HEK293T (cell line): Measurements from ENCODE around the gene CXXC4.
A peak's percentile ranks its signal among the peaks of the same experiment; 100 is the strongest.

Experiments used
- CTCF ChIA-PET: fragments of 350-600 bp; formaldehyde crosslinking; extraction: SDS; loops from one replicate; lab custom pipeline; 2021; ENCODE audit warnings: antibody characterized with exemption, inconsistent platforms; lab: Yijun Ruan, JAX
- POLR2A ChIA-PET: fragments of 350-600 bp; formaldehyde crosslinking; extraction: SDS; loops from one replicate; lab custom pipeline; 2020; ENCODE audit warnings: antibody characterized with exemption, inconsistent platforms; lab: Yijun Ruan, JAX
- DNase-seq: peaks from one replicate; pipeline ENCODE4 v3.0.0; 2012; ENCODE audit warnings: mixed read lengths; ENCODE audit errors: extremely low spot score
- ARNT ChIP-seq: fragments of 450-650 bp; IDR thresholded peaks from 2 replicates; pipeline ENCODE4 v1.6.1; 2017; ENCODE audit warnings: mild to moderate bottlenecking
- BHLHE40 ChIP-seq: fragments of 450-650 bp; IDR thresholded peaks from 2 replicates; pipeline ENCODE4 v1.6.1; 2016; ENCODE audit warnings: mild to moderate bottlenecking, moderate library complexity, borderline replicate concordance
- CTBP1 ChIP-seq: fragments of 450-650 bp; IDR thresholded peaks from 2 replicates; pipeline ENCODE4 v1.6.1; 2016; ENCODE audit warnings: borderline replicate concordance
- ELF4 ChIP-seq: fragments of 450-650 bp; IDR thresholded peaks from 2 replicates; pipeline ENCODE4 v1.6.1; 2017; ENCODE audit warnings: antibody characterized with exemption
- FOXA1 ChIP-seq: fragments of 450-650 bp; IDR thresholded peaks from 2 replicates; pipeline ENCODE4 v1.6.1; 2016; ENCODE audit warnings: mild to moderate bottlenecking
- FOXK2 ChIP-seq: fragments of 450-650 bp; IDR thresholded peaks from 2 replicates; pipeline ENCODE4 v1.6.1; 2016; ENCODE audit warnings: mild to moderate bottlenecking
- NFRKB ChIP-seq: fragments of 450-650 bp; IDR thresholded peaks from 2 replicates; pipeline ENCODE4 v1.6.1; 2016; ENCODE audit warnings: mild to moderate bottlenecking, moderate library complexity
- PKNOX1 ChIP-seq: fragments of 450-650 bp; IDR thresholded peaks from 2 replicates; pipeline ENCODE4 v1.6.1; 2016
- TARDBP ChIP-seq: fragments of 450-650 bp; IDR thresholded peaks from 2 replicates; pipeline ENCODE4 v1.6.1; 2016

Gene CXXC4

DNA sequence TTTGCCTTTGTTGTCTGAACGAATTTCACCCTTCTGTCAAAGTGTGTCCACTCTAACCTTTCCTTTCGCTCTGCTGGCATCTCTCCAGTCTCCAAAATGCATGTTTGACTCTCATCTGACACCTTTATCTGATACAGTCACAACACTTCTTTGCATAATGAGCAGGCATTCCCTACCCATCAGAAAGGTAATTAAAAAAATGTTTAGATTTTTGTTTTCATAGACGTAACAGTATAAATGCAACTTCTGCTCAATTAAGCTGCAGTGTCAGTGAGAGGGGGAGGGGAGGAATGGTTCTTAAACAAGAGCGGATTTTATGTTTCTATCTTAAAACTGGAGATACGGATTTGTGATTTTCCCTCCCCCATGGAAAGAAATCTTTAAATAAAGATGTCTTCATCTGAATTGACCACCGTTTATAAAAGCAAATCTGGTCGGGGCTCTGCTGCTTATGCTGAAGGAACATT is 70.2 kb downstream of the CXXC4 start:
- DNase-seq, result no peak
- ChIA-PET CTCF (no interaction called here), POLR2A (no interaction called here)
- TF ChIP-seq BHLHE40 (no peak), CTBP1 (no peak), NFRKB (no peak), ARNT (no peak)

GRCh38 chr4:104421566-104421965 is 73.1 kb downstream of the CXXC4 start:
- no peak for DNase-seq
- ChIA-PET POLR2A (no interaction called here), CTCF (no interaction called here)
- TF ChIP-seq FOXA1, result no peak
- peak; percentile 42; the same call in 1 of the 2 replicates for TF ChIP-seq PKNOX1
- no peak for TF ChIP-seq NFRKB

- POLR2A ChIA-PET, result no interaction called here
- no peak for TF ChIP-seq BHLHE40
- TF ChIP-seq FOXA1, result no peak
- TF ChIP-seq TARDBP, result no peak
- TF ChIP-seq FOXK2, result no peak
- TF ChIP-seq NFRKB, result no peak
- TF ChIP-seq CTBP1, result no peak
- no peak for TF ChIP-seq PKNOX1
- no peak for TF ChIP-seq ELF4
- DNase-seq, result no peak
- CTCF ChIA-PET, result no interaction called here
Observed at GRCh38 chr4:104420766-104421165, 73.9 kb downstream of the CXXC4 start.
